GM18868 (cell line): ENCODE measurements around the gene RAB9B.

Source experiments
- ATAC-seq: cut with Tn5 transposase; IDR thresholded peaks from one replicate; pipeline ENCODE4 v1.9.1; 2021; ENCODE audit warnings: mild to moderate bottlenecking, moderate library complexity; ENCODE audit not compliant: unreplicated experiment

RAB9B gene

DNA sequence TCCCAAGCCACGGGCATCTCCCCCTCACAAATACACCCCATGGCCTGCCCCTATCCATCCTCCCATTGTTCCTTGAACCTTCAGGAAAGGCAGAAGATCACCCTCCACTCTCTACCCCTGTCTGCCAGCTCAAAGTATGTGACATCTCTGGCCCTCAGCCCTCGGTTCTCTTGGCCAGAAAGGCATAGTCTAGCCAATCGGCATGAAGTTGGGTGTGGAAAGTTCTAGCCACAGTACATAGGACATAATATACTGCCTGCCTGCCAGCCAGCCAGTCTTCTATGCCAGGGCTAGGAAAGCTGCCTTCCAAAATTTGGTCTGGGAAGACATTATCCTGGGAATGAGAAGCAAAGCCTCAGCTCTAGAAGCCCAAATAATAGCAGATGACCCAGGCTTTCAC, 58.6 kb downstream of the RAB9B start:
- ATAC-seq, result no peak
